Ovary (tissue), 3 donors: ENCODE data around the gene PRSS38.

Experiments used
- POLR2A ChIP-seq: fragments of 450-650 bp; IDR thresholded peaks from one replicate; pipeline ENCODE4 v1.6.1; 2017; ENCODE audit warnings: antibody characterized with exemption, mild to moderate bottlenecking, moderate library complexity
- TF ChIP-seq, protein P1 (sequence below), 3 donors: fragments of 450-650 bp in 2 of 3; fragments of 200-600 bp in 1 of 3; IDR thresholded peaks; one replicate each; pipeline versions ENCODE4 v1.5.1 to v1.8.0; 2016 to 2022; ENCODE audit warnings: antibody characterized with exemption in 3 of 3, mild to moderate bottlenecking in 1 of 3
- donor health status: DM: no; HTN: no; CAD: no.

- TF ChIP-seq, protein P1, sequence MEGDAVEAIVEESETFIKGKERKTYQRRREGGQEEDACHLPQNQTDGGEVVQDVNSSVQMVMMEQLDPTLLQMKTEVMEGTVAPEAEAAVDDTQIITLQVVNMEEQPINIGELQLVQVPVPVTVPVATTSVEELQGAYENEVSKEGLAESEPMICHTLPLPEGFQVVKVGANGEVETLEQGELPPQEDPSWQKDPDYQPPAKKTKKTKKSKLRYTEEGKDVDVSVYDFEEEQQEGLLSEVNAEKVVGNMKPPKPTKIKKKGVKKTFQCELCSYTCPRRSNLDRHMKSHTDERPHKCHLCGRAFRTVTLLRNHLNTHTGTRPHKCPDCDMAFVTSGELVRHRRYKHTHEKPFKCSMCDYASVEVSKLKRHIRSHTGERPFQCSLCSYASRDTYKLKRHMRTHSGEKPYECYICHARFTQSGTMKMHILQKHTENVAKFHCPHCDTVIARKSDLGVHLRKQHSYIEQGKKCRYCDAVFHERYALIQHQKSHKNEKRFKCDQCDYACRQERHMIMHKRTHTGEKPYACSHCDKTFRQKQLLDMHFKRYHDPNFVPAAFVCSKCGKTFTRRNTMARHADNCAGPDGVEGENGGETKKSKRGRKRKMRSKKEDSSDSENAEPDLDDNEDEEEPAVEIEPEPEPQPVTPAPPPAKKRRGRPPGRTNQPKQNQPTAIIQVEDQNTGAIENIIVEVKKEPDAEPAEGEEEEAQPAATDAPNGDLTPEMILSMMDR (IDR thresholded peaks at IDR 0.05): no peak
- no peak for TF ChIP-seq POLR2A
Measured at GRCh38 chr1:227786673-227787512, 28.6 kb upstream of the PRSS38 start.
